Heart left ventricle (tissue), 16 donors: ENCODE measurements around the gene TTC23. TPM values are rescaled to one million over a fixed set of nuclear protein-coding genes. Genes with fewer than 3 reads are reported as not detected.
"Not testable (repeated sequence)": the region's sequence is repeated elsewhere in the genome, so short reads cannot be mapped to it uniquely, and the experiment has no call there.

Source experiments
- ATAC-seq, 4 donors: fragments of 200-7000 bp; cut with Tn5 transposase; one replicate each; pipeline ENCODE4 v1.9.1; 2020 to 2022; ENCODE audit warnings: moderate library complexity in 4 of 4, mild to moderate bottlenecking in 3 of 4, moderate number of reproducible peaks in 1 of 4
- DNase-seq, 5 donors: peaks; one replicate each; pipeline ENCODE4 v3.0.0-alpha.2; 2020
- H3K27ac ChIP-seq, 12 donors: fragments of 200-600 bp; sonication (generic) in 4 of 12; one replicate each; pipeline versions ENCODE4 v1.5.0 to v1.8.0; 2016 to 2022; ENCODE audit warnings: mild to moderate bottlenecking in 2 of 12
- H3K27me3 ChIP-seq, 9 donors: fragments of 200-600 bp; sonication (generic) in 2 of 9; one replicate each; pipeline versions ENCODE4 v1.5.1 to v1.8.0; 2016 to 2022; ENCODE audit warnings: mild to moderate bottlenecking in 3 of 9
- H3K36me3 ChIP-seq, 9 donors: fragments of 200-600 bp; sonication (generic) in 2 of 9; one replicate each; pipeline versions ENCODE4 v1.5.0 to v1.8.0; 2018 to 2022; ENCODE audit warnings: mild to moderate bottlenecking in 2 of 9
- H3K4me1 ChIP-seq, 12 donors: fragments of 200-600 bp; sonication (generic) in 4 of 12; one replicate each; pipeline versions ENCODE4 v1.5.0 to v1.8.0; 2016 to 2022; ENCODE audit warnings: mild to moderate bottlenecking in 3 of 12
- H3K4me3 ChIP-seq, 12 donors: fragments of 200-600 bp; sonication (generic) in 4 of 12; one replicate each; pipeline versions ENCODE4 v1.5.0 to v1.8.0; 2017 to 2022; ENCODE audit warnings: mild to moderate bottlenecking in 9 of 12, moderate library complexity in 4 of 12
- H3K9me3 ChIP-seq, 12 donors: fragments of 200-600 bp; sonication (generic) in 4 of 12; one replicate each; pipeline versions ENCODE4 v1.5.0 to v1.8.0; 2016 to 2022; ENCODE audit warnings: mild to moderate bottlenecking in 1 of 12
- CTCF ChIP-seq, 12 donors: fragments of 200-600 bp; sonication (generic) in 4 of 12; IDR thresholded peaks; one replicate each; pipeline versions ENCODE4 v1.5.0 to v1.8.0; 2018 to 2022; ENCODE audit warnings: antibody characterized with exemption in 12 of 12, mild to moderate bottlenecking in 5 of 12
- POLR2A ChIP-seq, 2 donors: fragments of 450-650 bp; IDR thresholded peaks; one replicate each; pipeline ENCODE4 v1.6.1; 2017; ENCODE audit warnings: antibody characterized with exemption in 2 of 2, mild to moderate bottlenecking in 2 of 2, moderate library complexity in 2 of 2
- WGBS, 4 donors: extraction: QIAGEN DNeasy Blood & Tissue Kit in 2 of 4; methylation state at CpG; one replicate each; pipeline versions ENCODE4 v1.1.5 to v1.1.7; 2013 to 2018; 5-methylcytosine and 5-hydroxymethylcytosine counted together
- intact Hi-C, 10 donors: fragments of 100-400 bp; cut with DNase I; formaldehyde crosslinking; loops; one replicate each; pipeline versions ENCODE4 v1.11.1 to v1.14.2; 2022
- polyA plus RNA-seq, 2 donors: library from polyadenylated mRNA; stranded (reverse); fragments of 200-250 nt; gene quantifications; one replicate each; pipeline ENCODE4 v1.2.3, GENCODE V29; 2013
- total RNA-seq, 9 donors: library from RNA; depleted of rRNA in 2 of 9; stranded (reverse); fragments of >200 nt in 2 of 9; fragmentation: NEBNext Ultra II Directional in 3 of 9; extraction: Animal tissue kit (Norgen Biotek cat#: 25700) in 3 of 9; gene quantifications; one replicate each; pipeline versions ENCODE4 v1.1.0 to v1.2.4, GENCODE V29; 2016 to 2023
- donor health status: ischemic (EF 13 %, LVEDD 7.1; RV severe dilation, severe dysfunction).
- donor health status: healthy with polysubstance abuse.
- donor health status: DM: no; HTN: yes; CAD: no.
- donor health status: DM: no; HTN: no; CAD: no.
- donor health status: ischemic (EF 25% LVEDD 6.9; RV normal size, moderate dysfunction).
- donor health status: ischemic (EF 25% LVEDD 5.7; RV mildly dilated, moderate dysfunction).
- donor health status: healthy.
- donor health status: DM: yes; HTN: yes; CAD: no.
- donor health status: ischemic (EF 35%, LVEDD 5.7; RV mildly dilated, moderate dysfunction).
- donor health status: nonischemic (EF 11% LVEDD 7.7; RV severe dilation, severe dysfunction).
- donor health status: DM: yes; HTN: yes; CAD: no.
- donor health status: PGD.
- donor health status: ischemic (EF 29% LVEDD 5.4; RV normal size, mild dysfunction).
- donor health status: nonischemic (EF 23%, LVEDD 6.1; RV moderate dilation, normal function).

The TTC23 gene
- total and polyA plus RNA-seq, 11 donors: 5.7 to 19.5 (median 10.4) TPM

- intact Hi-C loops: no loop called here
- no peak for TF ChIP-seq CTCF (IDR thresholded peaks at IDR 0.05)
- no peak for TF ChIP-seq POLR2A (IDR thresholded peaks at IDR 0.05)
- H3K27ac ChIP-seq: peak overlapping the region in 11 of 12 donors; percentile 52 to 98 (median 83)
- H3K4me1 ChIP-seq: peaks cover 0 to 74% (median 20%) of the 10 kb centered on the region in 12 donors
- WGBS, 4 donors: 48 to 54% (median 53%) methylated on average over 12 of the region's 12 CpGs
- no peaks in the 10 kb centered on the region for H3K9me3 ChIP-seq
- peaks cover 0 to 67% (median 16%) of the 10 kb centered on the region in 9 donors for H3K36me3 ChIP-seq
- ATAC-seq (peak; percentile 64 to 93 (median 84)), DNase-seq (peak in 3 of 5 donors; percentile 55 to 80 (median 61))
- H3K4me3 ChIP-seq: no peak overlapping the region
- H3K27me3 ChIP-seq: no peaks in the 10 kb centered on the region
These were observed 134.7 kb downstream of the TTC23 start for GRCh38 chr15:99114511-99115299.

- intact Hi-C loops: no loop called here
- H3K9me3 ChIP-seq: no peaks in the 10 kb centered on the region
- WGBS, 4 donors: 85 to 89% (median 87%) methylated on average over 13 of the region's 13 CpGs
- TF ChIP-seq CTCF (IDR thresholded peaks at IDR 0.05) (no peak), POLR2A (IDR thresholded peaks at IDR 0.05) (no peak)
- no peaks in the 10 kb centered on the region for H3K27me3 ChIP-seq
- ATAC-seq (no peak), DNase-seq (no peak)
- H3K4me1 ChIP-seq: peaks cover 0 to 73% (median 26%) of the 10 kb centered on the region in 12 donors
- no peak overlapping the region for H3K4me3 ChIP-seq
- H3K27ac ChIP-seq: peak overlapping the region in 11 of 12 donors; percentile 52 to 98 (median 83)
- peaks cover 0 to 58% (median 9%) of the 10 kb centered on the region in 9 donors for H3K36me3 ChIP-seq
These were observed 135.7 kb downstream of the TTC23 start for GRCh38 chr15:99113547-99114271.

GRCh38 chr15:99111641-99112040 is 137.7 kb downstream of the TTC23 start:
- 80 to 87% (median 82%) methylated on average over 8 of the region's 8 CpGs for WGBS, 4 donors
- Histone ChIP-seq H3K36me3 (peaks cover 0 to 39% (median 3%) of the 10 kb centered on the region in 9 donors), H3K4me1 (peaks cover 0 to 84% (median 33%) of the 10 kb centered on the region in 12 donors), H3K27ac (peak overlapping the region in 4 of 12 donors; percentile 90 to 98 (median 93))
- intact Hi-C loops, H3K4me3 ChIP-seq, H3K27me3 ChIP-seq, DNase-seq, ATAC-seq, H3K9me3 ChIP-seq: not testable (repeated sequence)

GRCh38 chr15:99110581-99111320 is 138.6 kb downstream of the TTC23 start:
- peak overlapping the region in 11 of 12 donors; percentile 10 to 98 (median 79) for H3K27ac ChIP-seq
- intact Hi-C loops: no loop called here
- TF ChIP-seq CTCF (IDR thresholded peaks at IDR 0.05) (no peak), POLR2A (IDR thresholded peaks at IDR 0.05) (no peak)
- DNase-seq (no peak), ATAC-seq (no peak)
- no peaks in the 10 kb centered on the region for H3K9me3 ChIP-seq
- H3K4me1 ChIP-seq: peaks cover 0 to 90% (median 37%) of the 10 kb centered on the region in 12 donors
- peaks cover 0 to 30% (median 3%) of the 10 kb centered on the region in 9 donors for H3K36me3 ChIP-seq
- peaks cover 0 to 19% (median 0%) of the 10 kb centered on the region in 9 donors for H3K27me3 ChIP-seq
- H3K4me3 ChIP-seq: peak overlapping the region in 1 of 12 donors; percentile 10
- WGBS, 4 donors: 36 to 43% (median 39%) methylated on average over 8 of the region's 8 CpGs
